Measurements from ENCODE around the gene WDR35.
A peak's percentile ranks its signal among the peaks of the same experiment; 100 is the strongest.

The WDR35 gene

DNA sequence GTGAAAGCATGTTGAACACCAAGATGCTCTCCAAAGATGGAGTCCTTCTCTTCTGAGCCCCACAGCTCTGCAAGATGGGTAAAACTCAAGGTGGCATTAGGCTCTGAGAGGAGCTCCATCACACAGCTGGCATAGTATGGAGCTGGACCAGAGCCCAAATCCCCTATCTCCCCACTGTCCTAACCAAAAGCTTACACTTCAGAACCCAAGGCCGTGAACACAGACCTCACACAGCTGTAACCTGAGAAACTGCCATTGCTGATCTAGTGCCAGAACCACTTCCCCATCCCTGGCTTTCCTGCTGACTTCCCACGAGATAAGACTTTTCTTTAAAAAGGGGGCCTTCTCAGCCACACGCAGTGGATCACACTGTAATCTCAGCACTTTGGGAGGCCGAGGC, 113.2 kb downstream of the WDR35 start:
- DNase-seq = no peak
- intact Hi-C loops (cut with DNase I) = no loop called here

DNA sequence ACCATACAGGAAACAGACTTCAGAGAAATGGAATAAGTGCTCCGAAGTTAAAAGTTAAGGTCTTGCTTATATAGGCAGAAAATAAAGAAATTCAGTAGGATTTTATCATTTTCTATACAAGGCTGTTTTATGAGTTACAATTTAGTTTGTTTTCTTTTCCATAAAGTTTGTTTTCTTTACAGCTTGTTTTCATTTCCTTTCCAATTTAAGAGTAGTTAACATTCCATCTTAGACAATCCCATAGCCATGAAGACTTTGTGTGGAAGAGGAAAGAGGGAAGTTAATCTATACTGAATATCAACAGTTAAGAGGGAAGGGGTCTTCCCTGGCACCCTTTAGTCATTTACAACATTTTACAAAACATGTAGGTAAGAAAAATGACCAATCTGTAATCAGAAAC, 114.6 kb downstream of the WDR35 start:
- no peak for DNase-seq
- intact Hi-C loops (cut with DNase I) = no loop called here

DNA sequence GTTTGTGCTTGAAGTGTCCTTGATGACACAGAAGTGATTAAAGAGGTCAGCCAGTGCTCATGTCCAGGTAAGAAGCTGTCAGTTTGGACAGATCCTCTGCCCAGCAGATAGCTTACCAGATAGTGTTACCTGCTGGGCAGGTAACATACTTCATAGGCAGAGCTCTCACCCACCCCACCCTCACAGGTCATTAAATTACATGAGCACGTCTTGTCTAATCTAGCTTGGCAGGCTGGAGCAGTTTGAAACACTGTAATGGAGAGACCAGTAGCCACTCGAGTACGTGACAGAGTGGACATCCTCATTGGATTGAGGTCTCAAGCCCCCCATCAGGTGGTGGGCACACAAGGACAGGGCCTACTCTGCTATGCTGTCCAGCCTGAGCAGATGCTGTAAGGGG, 115.2 kb downstream of the WDR35 start:
- intact Hi-C loops (cut with DNase I) = no loop called here
- DNase-seq = no peak

GRCh38 chr2:19873014-19873413, 116.9 kb downstream of the WDR35 start:
- no peak for DNase-seq
- intact Hi-C loops (cut with DNase I) = no loop called here

DNA sequence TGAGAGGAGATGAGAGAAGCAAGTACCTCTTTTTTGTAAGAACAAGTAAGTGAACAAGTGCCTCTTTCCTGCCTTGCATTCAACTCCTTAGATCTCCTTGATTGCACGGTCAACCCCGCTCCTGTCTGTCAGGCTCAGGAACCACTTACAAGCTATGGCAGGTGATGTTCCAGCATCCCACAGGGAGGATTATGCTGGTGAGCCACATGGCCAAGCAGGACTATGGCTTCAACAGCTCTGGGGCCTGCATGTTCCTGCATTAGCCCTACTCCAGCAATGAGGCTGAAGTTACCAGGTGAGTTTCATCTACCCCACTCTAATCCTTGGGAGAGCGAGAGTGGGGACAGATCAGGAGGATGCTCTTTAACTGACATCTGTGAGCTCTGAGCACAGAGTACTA, 117.6 kb downstream of the WDR35 start:
- DNase-seq = no peak
- intact Hi-C loops (cut with DNase I) = no loop called here

DNA sequence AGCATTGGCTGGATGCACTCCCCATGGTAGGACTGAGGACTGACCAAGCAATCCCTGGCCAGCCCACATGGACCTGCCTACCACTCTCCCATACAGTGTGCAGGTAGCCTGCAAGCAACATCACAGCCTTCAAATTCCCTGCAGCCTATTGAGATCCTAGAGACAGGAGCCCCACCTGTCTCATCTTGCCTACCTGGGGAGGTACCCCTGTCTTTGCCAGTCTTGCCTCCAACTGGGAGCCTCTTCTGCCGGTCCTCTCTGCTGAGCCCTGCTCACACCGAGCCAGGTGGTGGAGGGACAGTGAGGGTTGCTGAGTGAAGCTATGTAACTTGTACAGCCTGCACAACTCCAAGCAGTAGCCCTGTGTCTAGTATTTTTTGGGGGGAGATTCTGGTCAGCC, 118.1 kb downstream of the WDR35 start:
- intact Hi-C loops (cut with DNase I) = no loop called here
- DNase-seq = no peak

- DNase-seq = no peak
- intact Hi-C loops (cut with DNase I) = no loop called here
These were observed 119.1 kb downstream of the WDR35 start for GRCh38 chr2:19870792-19871191.

DNA sequence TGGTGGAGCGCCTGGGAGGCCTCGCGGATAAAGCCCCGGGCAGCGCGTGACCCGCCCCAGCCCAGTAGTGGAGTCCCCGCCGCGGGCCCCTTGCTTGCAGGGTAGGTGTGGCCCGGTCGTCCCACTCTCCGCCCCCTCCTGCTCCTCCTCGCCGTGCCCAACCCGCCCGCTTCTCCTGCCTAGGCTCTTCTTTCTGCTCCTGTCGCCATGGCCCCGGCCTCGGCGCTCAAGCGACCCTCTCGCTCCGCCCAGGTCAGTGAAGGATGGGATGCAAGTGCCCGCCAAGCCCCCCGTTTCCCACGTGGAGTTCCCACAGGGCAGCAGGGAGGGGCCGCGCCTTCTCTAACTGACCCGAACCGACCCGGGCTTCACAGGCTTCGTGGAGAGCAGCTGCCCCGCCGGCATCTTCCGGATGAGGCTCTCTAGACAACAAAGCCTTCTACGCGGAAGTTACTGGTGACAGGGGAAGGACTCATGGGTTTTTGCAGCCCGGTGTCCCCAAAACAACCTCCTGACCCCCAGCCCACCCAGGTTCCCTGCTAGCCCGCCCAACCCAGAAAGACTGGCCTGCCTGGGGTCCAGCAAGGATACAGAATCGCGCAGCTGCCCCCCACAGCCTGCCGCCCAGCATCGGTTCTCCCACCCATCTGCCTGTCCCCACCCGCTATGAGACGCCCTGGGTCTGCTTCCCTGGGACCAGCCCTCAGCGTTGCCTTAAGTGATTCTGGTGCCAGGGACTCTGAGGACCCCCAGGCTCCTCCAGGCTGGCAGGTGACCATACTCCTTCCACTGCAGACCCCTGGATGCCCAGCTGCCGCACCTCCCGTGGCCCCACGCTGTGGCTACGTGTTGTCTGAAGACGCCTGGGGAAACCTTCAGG, 121.0 kb downstream of the WDR35 start:
- intact Hi-C loops (cut with DNase I) = no loop called here

GRCh38 chr2:19868224-19868623, 121.7 kb downstream of the WDR35 start:
- intact Hi-C loops (cut with DNase I) = no loop called here
- no peak for DNase-seq

More for the DNA sequence above, 121.0 kb downstream of the WDR35 start:
- peak in 1 of 10 donors; percentile 84 for DNase-seq

DNA sequence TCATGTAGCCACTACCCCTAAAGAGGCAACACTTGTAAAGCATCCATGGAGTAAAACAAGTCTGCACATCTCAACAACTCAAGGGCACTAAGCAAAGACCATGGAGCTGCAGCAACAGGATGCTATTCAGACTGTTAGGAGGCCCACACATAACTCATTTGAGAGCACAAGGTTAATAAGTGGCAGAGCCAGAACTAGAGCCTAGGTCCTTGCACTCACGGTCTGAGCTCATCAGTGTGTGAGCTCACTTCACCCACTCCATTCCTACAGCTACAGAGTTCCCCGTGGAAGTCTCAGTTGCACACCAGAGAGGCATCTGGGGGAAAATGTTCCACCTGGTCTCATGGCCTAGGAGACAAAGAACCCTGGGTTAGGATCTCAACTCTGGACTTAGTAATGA, 123.1 kb downstream of the WDR35 start:
- no peak for DNase-seq
- intact Hi-C loops (cut with DNase I) = no loop called here

- DNase-seq = no peak
- intact Hi-C loops (cut with DNase I) = no loop called here
These were observed 124.8 kb downstream of the WDR35 start for GRCh38 chr2:19865151-19865550.

- intact Hi-C loops (cut with DNase I) = loop anchor here (5.0 kb wide), 3 partner anchors 512 to 1477 kb away; no protein-coding TSS in a partner anchor
- DNase-seq = no peak
These were observed 125.5 kb downstream of the WDR35 start for GRCh38 chr2:19864381-19864780.

DNA sequence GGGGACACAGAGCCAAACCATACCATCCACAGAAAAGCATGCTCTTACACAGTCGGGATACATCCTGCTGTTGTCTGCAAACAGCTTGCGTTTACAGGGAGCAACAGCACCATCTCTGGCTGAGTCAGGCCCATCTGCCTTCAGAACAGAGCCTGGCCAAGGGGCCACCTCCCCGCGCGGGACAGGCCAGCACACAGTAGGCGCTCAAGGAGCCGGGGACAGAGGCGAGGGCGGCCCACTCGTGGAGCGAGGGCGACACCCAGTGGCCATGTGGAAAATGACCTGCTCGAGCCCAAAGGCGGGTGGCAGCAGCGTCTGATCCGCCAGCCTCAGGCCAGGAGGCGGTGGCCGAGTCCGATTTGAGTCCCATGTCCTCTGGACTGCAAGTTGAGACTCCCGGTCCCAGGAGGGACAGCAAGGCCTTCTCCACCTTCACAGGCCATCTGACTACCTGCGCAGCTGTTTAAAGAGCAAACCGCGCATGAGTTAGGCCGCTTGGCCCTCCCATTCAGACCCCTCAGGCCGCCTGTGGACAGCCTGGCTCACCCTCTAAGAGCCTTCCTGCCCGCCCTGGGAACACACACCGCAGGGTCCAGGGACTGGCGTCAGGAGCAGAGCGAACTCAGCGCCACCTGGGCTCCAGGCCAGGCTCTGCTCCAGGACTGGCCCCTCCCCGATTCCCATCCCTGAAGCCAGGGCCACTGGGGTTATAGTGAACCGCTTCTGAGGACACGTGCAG, 126.4 kb downstream of the WDR35 start:
- peak; percentile 54 to 96 (median 80) for DNase-seq
- intact Hi-C loops (cut with DNase I) = loop anchor here (1.0 to 5.0 kb wide), 4 partner anchors 511 to 1476 kb away; no protein-coding TSS in a partner anchor

- no peak for DNase-seq
- intact Hi-C loops (cut with DNase I) = loop anchor here (5.0 kb wide), 3 partner anchors 510 to 1475 kb away; no protein-coding TSS in a partner anchor
These were observed 128.1 kb downstream of the WDR35 start for GRCh38 chr2:19861813-19862212.

All from posterior cingulate gyrus (tissue), 11 donors.